H1 (cell line): ENCODE data around the gene IVNS1ABP. TPM values are rescaled to one million over a fixed set of nuclear protein-coding genes. Genes with fewer than 3 reads are reported as not detected.

Experiments used
- CTCF ChIA-PET: fragments of 300-600 bp; sonication (Branson Sonifier 250); formaldehyde crosslinking; loops from one replicate; lab custom pipeline; 2021; ENCODE audit not compliant: partially characterized antibody; lab: Charles Lee
- POLR2A ChIA-PET: fragments of 300-600 bp; sonication (Branson Sonifier 250); formaldehyde crosslinking; loops from one replicate; lab custom pipeline; 2021; ENCODE audit warnings: inconsistent platforms; ENCODE audit not compliant: partially characterized antibody; lab: Charles Lee
- DNase-seq, 2 experiments: peaks; one replicate each; pipeline versions ENCODE4 v3.0.0 to v3.0.0-alpha.2; 2010 to 2022; ENCODE audit warnings: low spot score in 2 of 2, low read depth in 1 of 2, mixed read lengths in 1 of 2
- FAIRE-seq: peaks from 2 replicates; lab custom pipeline; 2011; peaks lifted over from hg19 to GRCh38; lab: Jason Lieb, UNC
- H2AFZ ChIP-seq: 2 replicates; pipeline ENCODE4 v1.8.1; 2012; ENCODE audit warnings: low read length, inconsistent platforms
- H2AK5ac ChIP-seq: 2 replicates; pipeline ENCODE4 v1.6.1; 2013; ENCODE audit warnings: low read depth, low read length
- H2BK120ac ChIP-seq: replicated peaks from 2 replicates; pipeline ENCODE3; 2013; ENCODE audit warnings: low read depth, low read length, inconsistent platforms
- H2BK12ac ChIP-seq: 2 replicates; pipeline ENCODE4 v1.6.1; 2013; ENCODE audit warnings: low read depth, low read length
- H2BK15ac ChIP-seq: 2 replicates; pipeline ENCODE4 v1.6.1; 2013; ENCODE audit warnings: low read length
- H2BK20ac ChIP-seq: 2 replicates; pipeline ENCODE4 v1.6.1; 2013; ENCODE audit warnings: low read length
- H2BK5ac ChIP-seq: 2 replicates; pipeline ENCODE4 v1.6.1; 2013; ENCODE audit warnings: low read depth, low read length
- H3K14ac ChIP-seq: 2 replicates; pipeline ENCODE4 v1.6.1; 2013; ENCODE audit warnings: inconsistent platforms; ENCODE audit not compliant: insufficient read length
- H3K18ac ChIP-seq: 2 replicates; pipeline ENCODE4 v1.6.1; 2013; ENCODE audit warnings: low read length; ENCODE audit errors: extremely low read depth
- H3K23ac ChIP-seq: 2 replicates; pipeline ENCODE4 v1.6.1; 2013; ENCODE audit warnings: inconsistent platforms; ENCODE audit not compliant: insufficient read length
- H3K23me2 ChIP-seq: 2 replicates; pipeline ENCODE4 v1.6.1; 2013; ENCODE audit warnings: low read depth, low read length
- H3K27ac ChIP-seq: 2 replicates; pipeline ENCODE4 v1.6.1; 2011; ENCODE audit warnings: low read depth, low read length, inconsistent platforms
- H3K27me3 ChIP-seq, 4 experiments: replicated peaks in 1 of 4; 1 replicate in 1 of 4; 2 replicates in 3 of 4; pipeline versions ENCODE4 v1.6.1 to v1.8.1; 2011 to 2013; ENCODE audit warnings: low read length in 3 of 4, mild to moderate bottlenecking in 3 of 4, inconsistent platforms in 2 of 4, mixed read lengths in 2 of 4, moderate library complexity in 1 of 4; ENCODE audit not compliant: control insufficient read depth in 3 of 4, insufficient read depth in 3 of 4; ENCODE audit errors: extremely low read depth in 1 of 4
- H3K36me3 ChIP-seq, 4 experiments: 2 replicates each; pipeline versions ENCODE4 v1.6.1 to v1.8.1; 2011 to 2013; ENCODE audit warnings: mild to moderate bottlenecking in 4 of 4, low read length in 3 of 4, moderate library complexity in 2 of 4, control low read depth in 1 of 4, inconsistent platforms in 1 of 4; ENCODE audit not compliant: insufficient read depth in 4 of 4, control insufficient read depth in 2 of 4
- H3K4ac ChIP-seq: replicated peaks from 2 replicates; pipeline ENCODE3; 2013; ENCODE audit warnings: low read length, low read depth, mixed read lengths, inconsistent platforms; ENCODE audit not compliant: insufficient read length
- H3K4me1 ChIP-seq, 4 experiments: replicated peaks in 1 of 4; 1 replicate in 1 of 4; 2 replicates in 3 of 4; pipeline versions ENCODE4 v1.6.1 to v1.8.1; 2011 to 2013; ENCODE audit warnings: low read length in 3 of 4, inconsistent platforms in 2 of 4, mixed read lengths in 1 of 4; ENCODE audit not compliant: insufficient read depth in 4 of 4, control insufficient read depth in 3 of 4
- H3K4me2 ChIP-seq, 2 experiments: 2 replicates each; pipeline versions ENCODE4 v1.6.1 to v1.8.1; 2011 to 2013; ENCODE audit warnings: low read depth in 2 of 2, low read length in 2 of 2, control low read depth in 1 of 2, inconsistent platforms in 1 of 2, mild to moderate bottlenecking in 1 of 2; ENCODE audit not compliant: insufficient read depth in 1 of 2
- H3K4me3 ChIP-seq, 4 experiments: fragments of 200-600, 300-600 bp in 1 of 4; sonication (generic), shearing (Covaris generic), sonication (Bioruptor Twin) in 1 of 4; 2 replicates each; pipeline versions ENCODE4 v1.5.1 to v1.8.1; 2011 to 2016; ENCODE audit warnings: low read length in 4 of 4, low read depth in 3 of 4, control low read depth in 2 of 4, inconsistent platforms in 2 of 4, mild to moderate bottlenecking in 2 of 4, mixed read lengths in 1 of 4, moderate library complexity in 1 of 4; ENCODE audit not compliant: insufficient read depth in 2 of 4; ENCODE audit errors: extremely low read depth in 1 of 4
- H3K56ac ChIP-seq: replicated peaks from 2 replicates; pipeline ENCODE3; 2013; ENCODE audit warnings: low read depth, mild to moderate bottlenecking, mixed read lengths, low read length, inconsistent platforms; ENCODE audit not compliant: insufficient read length
- H3K79me1 ChIP-seq: 2 replicates; pipeline ENCODE4 v1.6.1; 2013; ENCODE audit warnings: low read depth, low read length, control low read depth
- H3K79me2 ChIP-seq, 2 experiments: 2 replicates each; pipeline versions ENCODE4 v1.6.1 to v1.8.1; 2012 to 2013; ENCODE audit warnings: low read length in 2 of 2, mild to moderate bottlenecking in 2 of 2, inconsistent platforms in 1 of 2; ENCODE audit not compliant: insufficient read depth in 2 of 2, control insufficient read depth in 1 of 2
- H3K9ac ChIP-seq, 4 experiments: replicated peaks in 1 of 4; 1 replicate in 1 of 4; 2 replicates in 3 of 4; pipeline versions ENCODE4 v1.6.1 to v1.8.1; 2011 to 2013; ENCODE audit warnings: low read depth in 3 of 4, low read length in 3 of 4, control low read depth in 2 of 4, mild to moderate bottlenecking in 2 of 4, moderate library complexity in 2 of 4, inconsistent platforms in 1 of 4; ENCODE audit errors: extremely low read depth in 1 of 4
- H3K9me3 ChIP-seq, 2 experiments: 2 replicates each; pipeline versions ENCODE4 v1.6.1 to v1.8.1; 2012 to 2013; ENCODE audit warnings: mild to moderate bottlenecking in 2 of 2, moderate library complexity in 2 of 2, control low read depth in 1 of 2, inconsistent platforms in 1 of 2, low read depth in 1 of 2, low read length in 1 of 2, mixed read lengths in 1 of 2; ENCODE audit not compliant: insufficient read depth in 2 of 2
- H4K20me1 ChIP-seq, 2 experiments: replicated peaks in 1 of 2; 2 replicates each; pipeline versions ENCODE3 to v1.8.1; 2011 to 2013; ENCODE audit warnings: inconsistent platforms in 2 of 2, low read length in 2 of 2, mild to moderate bottlenecking in 1 of 2; ENCODE audit not compliant: insufficient read depth in 2 of 2, control insufficient read depth in 1 of 2
- H4K5ac ChIP-seq: 2 replicates; pipeline ENCODE4 v1.6.1; 2013; ENCODE audit warnings: low read length, low read depth, mixed read lengths, inconsistent platforms; ENCODE audit not compliant: insufficient read length
- H4K8ac ChIP-seq: 2 replicates; pipeline ENCODE4 v1.8.0; 2013; ENCODE audit warnings: mild to moderate bottlenecking, moderate library complexity, low read length, inconsistent platforms; ENCODE audit not compliant: insufficient read depth; ENCODE audit errors: extremely low read depth
- H4K91ac ChIP-seq: replicated peaks from 2 replicates; pipeline ENCODE3; 2013; ENCODE audit warnings: low read length, mixed read lengths, inconsistent platforms; ENCODE audit not compliant: insufficient read length
- CBX5 ChIP-seq: fragments of 300-800, 300-1000 bp; sonication (generic); IDR thresholded peaks from 2 replicates; pipeline ENCODE4 v1.7.1; 2016; ENCODE audit warnings: antibody characterized with exemption, low read length, low read depth
- EGR1 ChIP-seq: IDR thresholded peaks from 2 replicates; pipeline ENCODE4 v1.6.1; 2011; ENCODE audit warnings: low read depth, low read length, borderline replicate concordance
- EP300 ChIP-seq, 2 experiments: IDR thresholded peaks; 1 replicate in 1 of 2; 2 replicates in 1 of 2; pipeline ENCODE4 v1.6.1; 2011 to 2012; ENCODE audit warnings: low read depth in 2 of 2, low read length in 2 of 2, mild to moderate bottlenecking in 2 of 2, borderline replicate concordance in 1 of 2, inconsistent platforms in 1 of 2, moderate library complexity in 1 of 2
- GABPA ChIP-seq: IDR thresholded peaks from 2 replicates; pipeline ENCODE4 v1.6.1; 2011; ENCODE audit warnings: mild to moderate bottlenecking, low read length, moderate library complexity, borderline replicate concordance; ENCODE audit not compliant: insufficient read depth
- JUND ChIP-seq: IDR thresholded peaks from 2 replicates; pipeline ENCODE4 v1.6.1; 2011; ENCODE audit warnings: mild to moderate bottlenecking, improper control_type of control experiment, low read length
- PHF8 ChIP-seq: fragments of 200-600 bp; sonication (generic); conservative IDR thresholded peaks from 2 replicates; pipeline ENCODE4 v1.7.1; 2012; ENCODE audit warnings: low read depth, mild to moderate bottlenecking, inconsistent platforms, low read length, moderate library complexity
- ZNF274 ChIP-seq: IDR thresholded peaks from 2 replicates; pipeline ENCODE4 v1.7.0; 2012; ENCODE audit warnings: low read length, borderline replicate concordance; ENCODE audit errors: extremely low read depth
- WGBS, 2 experiments: shearing (Covaris generic) in 1 of 2; methylation state at CpG; one replicate each; pipeline versions ENCODE4 v1.1.6 to v1.1.7; 2013 to 2015; ENCODE audit warnings: low lambda C conversion rate in 2 of 2, mixed read lengths in 2 of 2, inconsistent platforms in 1 of 2, low coverage in 1 of 2, missing lambda C conversion rate in 1 of 2; ENCODE audit not compliant: insufficient replicate concordance in 2 of 2, insufficient coverage in 1 of 2, insufficient read length in 1 of 2; ENCODE audit errors: extremely low coverage in 1 of 2, missing lambda C conversion rate in 1 of 2; 5-methylcytosine and 5-hydroxymethylcytosine counted together
- long read RNA-seq, 2 experiments: library from RNA in 1 of 2; library from capped mRNA in 1 of 2; stranded (forward); transcript quantifications; one replicate each; pipeline ENCODE4 v2.0.0, GENCODE V29; 2021; ENCODE audit warnings: inconsistent platforms in 1 of 2
- polyA minus RNA-seq, 3 experiments: library from RNA; depleted of rRNA, polyadenylated mRNA; stranded (reverse); fragments of >200 nt; gene quantifications; 1 replicate in 2 of 3; 2 replicates in 1 of 3; pipeline ENCODE4 v1.2.3, GENCODE V29; 2011
- polyA plus RNA-seq, 7 experiments: library from polyadenylated mRNA; depleted of rRNA in 3 of 7; stranded (reverse) in 5 of 7; unstranded in 2 of 7; fragments of >200 nt in 5 of 7; fragments of 200-250 nt in 2 of 7; gene quantifications; 1 replicate in 5 of 7; 2 replicates in 1 of 7; 4 replicates in 1 of 7; pipeline versions ENCODE4 v1.2.1 to v1.2.3, GENCODE V29; 2011 to 2013; ENCODE audit warnings: missing spikeins in 2 of 7, mixed read lengths in 2 of 7
- total RNA-seq: library from RNA; stranded (reverse); fragmentation: NEBNext Ultra II Directional; extraction: Animal tissue kit (Norgen Biotek cat#: 25700); gene quantifications from 2 replicates; pipeline ENCODE4 v1.2.1, GENCODE V29; 2021

IVNS1ABP gene
- total RNA-seq (175 and 189 TPM in 2 replicates), polyA plus RNA-seq (2011; rRNA removed) (39.5 and 65.9 TPM in 2 replicates), polyA minus RNA-seq (2011; rRNA and poly(A)+ RNA removed) (137 and 260 TPM in 2 replicates)
- 98.8 TPM for polyA plus RNA-seq (2011; cell fraction: cytosol; rRNA removed)
- 76.7 TPM for polyA plus RNA-seq (2011; cell fraction: nucleus; rRNA removed)
- 104 to 169 TPM (median 115 TPM) in 4 replicates for polyA plus RNA-seq (2012, experiment 1 of 2)
- 9.5 TPM for polyA plus RNA-seq (2012, experiment 2 of 2)
- polyA plus RNA-seq (2013, experiment 1 of 2), result 97.1 TPM
- polyA plus RNA-seq (2013, experiment 2 of 2), result 94.0 TPM
- polyA minus RNA-seq (2011; cell fraction: cytosol; rRNA and poly(A)+ RNA removed), result 63.5 TPM
- 394 TPM for polyA minus RNA-seq (2011; cell fraction: nucleus; rRNA and poly(A)+ RNA removed)
- long read RNA-seq, experiment 1, full-length matches to known transcripts, result 52 of 158 reads
- long read RNA-seq, experiment 1, partial matches to known transcripts, result 88 of 158 reads
- long read RNA-seq, experiment 1, other reads (novel, unspliced or antisense), result 18 of 158 reads
- long read RNA-seq, experiment 2, full-length matches to known transcripts, result 45 of 74 reads
- long read RNA-seq, experiment 2, partial matches to known transcripts, result 16 of 74 reads
- long read RNA-seq, experiment 2, other reads (novel, unspliced or antisense), result 13 of 74 reads

DNA sequence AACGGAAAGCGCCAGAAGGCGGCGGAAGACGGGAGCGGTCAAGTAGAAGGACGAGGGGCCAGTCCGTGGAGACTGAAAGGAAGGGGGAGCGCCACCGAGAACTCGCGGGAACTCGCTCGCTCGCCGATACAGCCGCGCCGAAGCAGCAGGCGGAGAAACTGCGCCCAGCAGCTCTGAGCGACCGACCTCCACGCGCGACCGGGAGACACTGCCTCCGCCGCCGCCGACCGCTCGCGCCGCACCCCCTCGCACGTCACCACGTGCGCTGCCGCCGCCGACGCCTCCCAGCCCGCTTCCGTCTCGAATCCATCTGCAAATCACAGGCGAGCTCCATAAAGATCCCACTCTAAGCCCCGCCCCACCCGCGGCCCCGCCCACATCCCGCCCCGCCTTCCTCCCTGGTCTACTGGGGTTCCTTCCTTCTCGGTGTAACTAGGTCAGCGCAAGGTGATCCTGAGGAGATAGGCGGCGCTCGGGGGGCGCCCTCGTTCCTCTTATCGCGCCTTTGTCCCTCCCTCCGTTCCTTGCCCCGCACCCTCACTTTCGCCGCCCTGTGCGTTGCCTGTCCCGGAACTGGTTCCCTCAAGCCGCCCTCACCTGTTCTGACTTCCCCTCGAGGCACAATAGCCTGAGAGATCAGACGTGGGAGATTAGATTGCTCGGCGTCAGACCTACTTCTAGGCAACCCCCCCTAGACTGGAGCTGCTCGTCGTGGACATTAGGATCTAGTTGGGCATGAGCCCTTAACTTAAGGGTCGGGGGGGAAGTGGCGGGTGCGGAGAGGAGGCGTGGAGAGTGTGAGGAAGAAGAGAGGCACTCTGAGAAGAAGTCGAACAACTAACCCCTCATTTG, at the start of gene IVNS1ABP:
Gene IVNS1ABP, minus strand, starts transcription at position 210 of the 852 bp plus-strand sequence. CDS start 7,750 bp downstream, outside the sequence.
- WGBS, 2 experiments, result 1% methylated on average over 29 of the region's 80 CpGs; no CpG with 5 or more reads in 1 of the 2 experiments
- Histone ChIP-seq H3K18ac (peak within 1 kb of the TSS; percentile 89), H3K79me1 (no peaks in the 10 kb centered on the region), H3K23me2 (peaks cover 11% of the 10 kb centered on the region), H2BK15ac (0 out of 2 replicates have a peak within 1 kb of the TSS, but pooled peaks have one; percentile 11), H2AK5ac (peak within 1 kb of the TSS; percentile 34; the same call in 1 of the 2 replicates), H2BK5ac (peak within 1 kb of the TSS; percentile 91), H2BK20ac (no peak within 1 kb of the TSS), H3K14ac (peak within 1 kb of the TSS; percentile 18), H2AFZ (peak within 1 kb of the TSS; percentile 96), H3K27ac (peak within 1 kb of the TSS; percentile 92), H4K91ac (peak within 1 kb of the TSS; percentile 88), H4K8ac (peak within 1 kb of the TSS; percentile 98), H3K9ac (peak within 1 kb of the TSS; percentile 92 to 97 (median 94)), H3K36me3 (peaks cover 0 to 4% (median 0%) of the 10 kb centered on the region in 4 experiments; a peak in 1 of 8 replicates), H2BK12ac (peak within 1 kb of the TSS; percentile 82), H2BK120ac (peak within 1 kb of the TSS; percentile 5), H3K79me2 (peaks cover 33 to 47% of the 10 kb centered on the region in 2 experiments), H3K56ac (peak within 1 kb of the TSS; percentile 95), H3K23ac (no peak within 1 kb of the TSS), H3K4me1 (peaks cover 0 to 4% (median 3%) of the 10 kb centered on the region in 4 experiments; a peak in 5 of 7 replicates), H3K4ac (peak within 1 kb of the TSS; percentile 97), H3K27me3 (no peaks in the 10 kb centered on the region), H3K9me3 (peaks cover 0 to 7% of the 10 kb centered on the region in 2 experiments; a peak in 1 of 4 replicates), H4K5ac (peak within 1 kb of the TSS; percentile 96), H3K4me3 (peak within 1 kb of the TSS; percentile 89 to 97 (median 92)), H3K4me2 (peak within 1 kb of the TSS; percentile 95 to 96), H4K20me1 (peaks cover 11 to 15% of the 10 kb centered on the region in 2 experiments)
- peak; percentile 88 to 93 for DNase-seq
- no peak for FAIRE-seq
- ChIA-PET CTCF (interaction anchor here (0.7 to 4.1 kb wide), 13 partner anchors 40 to 363 kb away, joined by 3 to 32 read pairs (median 5); no protein-coding TSS in a partner anchor), POLR2A (interaction anchor here (0.6 to 2.6 kb wide), 15 partner anchors 9 to 1052 kb away, joined by 3 to 8 read pairs (median 4); no protein-coding TSS in a partner anchor)
- TF ChIP-seq GABPA (no peak), JUND (peak; percentile 19; the same call in 1 of the 2 replicates), EP300 (IDR thresholded peaks at IDR 0.05; ENCODE audit: borderline replicate concordance in 1 of 2, low read depth in 2 of 2, low read length in 2 of 2) (peak in 1 of 2 experiments; percentile 56; a peak in 1 of 3 replicates), CBX5 (no peak), EGR1 (no peak), ZNF274 (no peak), PHF8 (peak; percentile 65)
